NT2/D1 (cell line): ENCODE measurements around the gene LIX1.

ENCODE experiments used
- SUZ12 ChIP-seq: IDR thresholded peaks from 2 replicates; pipeline ENCODE4 v1.6.1; 2011; ENCODE audit not compliant: insufficient read length, insufficient read depth; ENCODE audit errors: extremely low read depth
- YY1 ChIP-seq: IDR thresholded peaks from 2 replicates; pipeline ENCODE4 v1.6.1; 2011; ENCODE audit not compliant: insufficient read length, insufficient read depth

- no peak for TF ChIP-seq YY1
- TF ChIP-seq SUZ12: no peak
Measured at GRCh38 chr5:97124335-97124734, 18.1 kb downstream of the LIX1 start.
